OCI-LY1 (cell line): ENCODE measurements around the gene SOX18.
A peak's percentile ranks its signal among the peaks of the same experiment; 100 is the strongest.

Experiments
- H2AFZ ChIP-seq: fragments of 200-600 bp; sonication (generic), shearing (Covaris generic); 2 replicates; pipeline ENCODE4 v1.6.0; 2014; ENCODE audit warnings: antibody characterized with exemption, mild to moderate bottlenecking, low read length
- H3F3A ChIP-seq: fragments of 200-600 bp; sonication (generic), shearing (Covaris generic); 2 replicates; pipeline ENCODE4 v1.6.0; 2014; ENCODE audit warnings: mild to moderate bottlenecking, antibody characterized with exemption, low read length, moderate library complexity; ENCODE audit not compliant: insufficient read depth
- H3K27ac ChIP-seq: fragments of 200-600 bp; sonication (generic); 2 replicates; pipeline ENCODE4 v1.5.1; 2014; ENCODE audit warnings: low read length, mixed run types, mild to moderate bottlenecking, low read depth; ENCODE audit not compliant: poor library complexity, severe bottlenecking
- H3K27me3 ChIP-seq: fragments of 200-600 bp; sonication (generic); 2 replicates; pipeline ENCODE4 v1.6.0; 2014; ENCODE audit warnings: antibody characterized with exemption, mild to moderate bottlenecking, low read length, moderate library complexity; ENCODE audit not compliant: insufficient read depth
- H3K36me3 ChIP-seq: fragments of 200-600 bp; sonication (generic); 2 replicates; pipeline ENCODE4 v1.6.1; 2014; ENCODE audit warnings: mild to moderate bottlenecking, antibody characterized with exemption, low read length, moderate library complexity, mixed read lengths; ENCODE audit not compliant: insufficient read depth
- H3K4me1 ChIP-seq: fragments of 200-600 bp; sonication (generic); 2 replicates; pipeline ENCODE4 v1.5.1; 2014; ENCODE audit warnings: mild to moderate bottlenecking, low read length, moderate library complexity; ENCODE audit not compliant: insufficient read depth, severe bottlenecking
- H3K4me2 ChIP-seq: fragments of 200-600 bp; sonication (generic), shearing (Covaris generic); 2 replicates; pipeline ENCODE4 v1.6.1; 2014; ENCODE audit warnings: low read length
- H3K4me3 ChIP-seq: fragments of 200-600 bp; sonication (generic); 2 replicates; pipeline ENCODE4 v1.5.1; 2014; ENCODE audit warnings: low read length, low read depth, mild to moderate bottlenecking, mixed read lengths; ENCODE audit not compliant: poor library complexity, severe bottlenecking
- H3K79me2 ChIP-seq: fragments of 200-600 bp; shearing (Covaris generic); 2 replicates; pipeline ENCODE4 v1.6.1; 2016; ENCODE audit warnings: mixed run types, low read length, mixed read lengths; ENCODE audit not compliant: insufficient read depth
- H3K9ac ChIP-seq: fragments of 200-600 bp; sonication (generic), shearing (Covaris generic); 2 replicates; pipeline ENCODE4 v1.6.1; 2014; ENCODE audit warnings: mild to moderate bottlenecking, low read length, mixed read lengths
- H3K9me2 ChIP-seq: fragments of 200-600 bp; sonication (generic), shearing (Covaris generic); 2 replicates; pipeline ENCODE4 v1.6.1; 2014; ENCODE audit warnings: low read depth, mild to moderate bottlenecking, low read length, mixed read lengths
- H3K9me3 ChIP-seq: fragments of 200-600 bp; shearing (Covaris generic); 2 replicates; pipeline ENCODE4 v1.6.1; 2014; ENCODE audit warnings: low read length, mixed read lengths
- H4K20me1 ChIP-seq: fragments of 200-600 bp; sonication (generic), shearing (Covaris generic); 2 replicates; pipeline ENCODE4 v1.6.0; 2016; ENCODE audit warnings: mild to moderate bottlenecking, low read length; ENCODE audit not compliant: insufficient read depth
- CTCF ChIP-seq: fragments of 200-600 bp; sonication (generic), shearing (Covaris generic); IDR thresholded peaks from 2 replicates; pipeline ENCODE4 v1.5.1; 2017; ENCODE audit warnings: mild to moderate bottlenecking, antibody characterized with exemption, low read length, moderate library complexity, mixed read lengths
- EZH2 ChIP-seq: fragments of 200-600 bp; sonication (generic), shearing (Covaris generic); IDR thresholded peaks from 2 replicates; pipeline ENCODE4 v1.8.0; 2017; ENCODE audit warnings: borderline replicate concordance, mixed run types, mild to moderate bottlenecking, antibody characterized with exemption, low read length, moderate library complexity, mixed read lengths

SOX18 gene

GRCh38 chr20:64067005-64067632 lies 17.7 kb upstream of the SOX18 start:
- no peak overlapping the region for H3K4me3 ChIP-seq
- no peak overlapping the region for H3K27ac ChIP-seq
- H3K79me2 ChIP-seq = no peaks in the 10 kb centered on the region
- no peaks in the 10 kb centered on the region for H4K20me1 ChIP-seq
- H3K27me3 ChIP-seq = peaks cover 9% of the 10 kb centered on the region; the same call in 1 of the 2 replicates
- no peak overlapping the region for H3K9ac ChIP-seq
- no peaks in the 10 kb centered on the region for H3K36me3 ChIP-seq
- TF ChIP-seq CTCF (no peak), EZH2 (no peak)
- no peaks in the 10 kb centered on the region for H3F3A ChIP-seq
- no peak overlapping the region for H2AFZ ChIP-seq
- H3K4me1 ChIP-seq = peaks cover 30% of the 10 kb centered on the region
- no peaks in the 10 kb centered on the region for H3K9me3 ChIP-seq
- H3K4me2 ChIP-seq = no peak overlapping the region
- no peaks in the 10 kb centered on the region for H3K9me2 ChIP-seq

GRCh38 chr20:64065974-64066343 lies 16.5 kb upstream of the SOX18 start:
- Histone ChIP-seq H3K9me2 (no peaks in the 10 kb centered on the region), H3K27me3 (peaks cover 9% of the 10 kb centered on the region; the same call in 1 of the 2 replicates), H2AFZ (no peak overlapping the region), H4K20me1 (no peaks in the 10 kb centered on the region), H3K4me1 (peaks cover 32% of the 10 kb centered on the region), H3K9me3 (no peaks in the 10 kb centered on the region), H3K36me3 (no peaks in the 10 kb centered on the region), H3K9ac (no peak overlapping the region), H3K27ac (no peak overlapping the region), H3F3A (no peaks in the 10 kb centered on the region), H3K4me3 (no peak overlapping the region), H3K79me2 (no peaks in the 10 kb centered on the region), H3K4me2 (no peak overlapping the region)
- TF ChIP-seq CTCF (no peak), EZH2 (no peak)

- Histone ChIP-seq H3K4me3 (no peak overlapping the region), H2AFZ (no peak overlapping the region), H3K4me1 (peaks cover 32% of the 10 kb centered on the region), H3K4me2 (no peak overlapping the region), H3K27me3 (peaks cover 4% of the 10 kb centered on the region), H3K36me3 (no peaks in the 10 kb centered on the region), H3K79me2 (no peaks in the 10 kb centered on the region), H3F3A (no peaks in the 10 kb centered on the region), H3K9me3 (no peaks in the 10 kb centered on the region), H3K27ac (peak overlapping the region; percentile 30), H3K9me2 (no peaks in the 10 kb centered on the region), H4K20me1 (no peaks in the 10 kb centered on the region), H3K9ac (no peak overlapping the region)
- TF ChIP-seq EZH2 = no peak
- TF ChIP-seq CTCF = no peak
Measured at GRCh38 chr20:64065062-64065973, 15.9 kb upstream of the SOX18 start.
